GM12873 (cell line): Measurements from ENCODE around the gene IGF1R.

Source experiments
- CTCF ChIP-seq: IDR thresholded peaks from 2 replicates; pipeline ENCODE4 v1.5.1; 2012; ENCODE audit warnings: low read depth, mild to moderate bottlenecking, moderate library complexity, low read length, control low read depth; ENCODE audit not compliant: insufficient read depth; ENCODE audit errors: missing control alignments

Gene IGF1R

GRCh38 chr15:98853161-98853560, 204.8 kb downstream of the IGF1R start:
- TF ChIP-seq CTCF = no peak

GRCh38 chr15:98853617-98854420, 205.5 kb downstream of the IGF1R start:
- no peak for TF ChIP-seq CTCF

- TF ChIP-seq CTCF = no peak
Observed at GRCh38 chr15:98854496-98854895, 206.2 kb downstream of the IGF1R start.

- TF ChIP-seq CTCF = no peak
Observed at GRCh38 chr15:98855067-98855814, 206.9 kb downstream of the IGF1R start.

- no peak for TF ChIP-seq CTCF
Observed at GRCh38 chr15:98855815-98856531, 207.6 kb downstream of the IGF1R start.

- no peak for TF ChIP-seq CTCF
Observed at GRCh38 chr15:98856532-98856907, 208.2 kb downstream of the IGF1R start.

- no peak for TF ChIP-seq CTCF
Observed at GRCh38 chr15:98858610-98859023, 210.3 kb downstream of the IGF1R start.
